MM.1S (cell line): ENCODE results near the gene SMAD3.

Source experiments
- CTCF ChIP-seq: fragments of 300-600 bp; sonication (generic); IDR thresholded peaks from 2 replicates; pipeline ENCODE4 v1.5.1; 2016; ENCODE audit warnings: antibody characterized with exemption, low read length, mixed read lengths
- EZH2 ChIP-seq: fragments of 300-600 bp; sonication (generic); optimal IDR thresholded peaks from 2 replicates; pipeline ENCODE3; 2017; ENCODE audit warnings: low read depth, mild to moderate bottlenecking, antibody characterized with exemption, low read length, mixed read lengths
- EZH2phosphoT487 ChIP-seq: fragments of 300-600 bp; sonication (generic); IDR thresholded peaks from 2 replicates; pipeline ENCODE4 v1.6.1; 2018; ENCODE audit warnings: antibody characterized with exemption, low read length

- TF ChIP-seq CTCF (no peak), EZH2 (no peak), EZH2phosphoT487 (no peak)
These were observed 84.8 kb downstream of the SMAD3 start for GRCh38 chr15:67150023-67150860.
